ENCODE data around the gene LRRTM2. TPM values are rescaled to one million over a fixed set of nuclear protein-coding genes. Genes with fewer than 3 reads are reported as not detected.

The LRRTM2 gene
- total and polyA plus RNA-seq, 2 of the 4 experiments (the other 2 are of a cell fraction), result 0.53 to 2.0 TPM

DNA sequence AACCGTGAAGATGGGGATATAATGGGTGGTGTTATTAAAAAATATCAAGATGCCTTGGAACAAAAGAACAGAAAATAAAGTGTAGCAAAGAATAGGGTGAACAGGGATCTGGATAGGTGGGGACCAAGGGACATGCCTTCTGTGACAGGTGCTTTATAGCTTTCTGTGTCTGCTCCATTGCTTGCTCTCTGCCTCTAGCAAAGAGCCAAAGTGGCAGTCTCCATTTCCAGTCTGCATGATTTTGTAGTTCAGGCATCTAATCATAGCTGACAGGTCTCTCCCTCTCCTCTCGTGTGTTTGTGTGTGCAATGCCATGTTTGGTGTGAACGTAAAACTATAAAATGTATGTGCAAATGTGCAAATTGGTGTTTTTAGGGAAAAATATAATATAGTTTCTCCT lies 35.0 kb downstream of the LRRTM2 start:
- WGBS, 2 experiments (ENCODE audit: extremely low coverage in 2 of 2, insufficient read length in 1 of 2), result no CpG with 5 or more reads among the region's 3 CpGs

More for the DNA sequence above, 35.0 kb downstream of the LRRTM2 start:
- ChIA-PET POLR2A (ENCODE audit: unreplicated experiment) (no interaction called here), CTCF (no interaction called here)
- H3K4me3 ChIP-seq (ENCODE audit: insufficient read depth, low read depth, low read length), result no peak overlapping the region
- no peak for TF ChIP-seq MXI1 (IDR thresholded peaks at IDR 0.05; ENCODE audit: borderline replicate concordance, low read depth, low read length)
- no peak for TF ChIP-seq BHLHE40 (IDR thresholded peaks at IDR 0.05; ENCODE audit: low read depth, low read length)
- no peak for TF ChIP-seq CHD1 (IDR thresholded peaks at IDR 0.05; ENCODE audit: low read depth, low read length)
- TF ChIP-seq RFX5 (IDR thresholded peaks at IDR 0.05; ENCODE audit: low read depth, low read length), result no peak
- no peak for TF ChIP-seq FOS (IDR thresholded peaks at IDR 0.05; ENCODE audit: low read depth, low read length)
- TF ChIP-seq, protein P1, sequence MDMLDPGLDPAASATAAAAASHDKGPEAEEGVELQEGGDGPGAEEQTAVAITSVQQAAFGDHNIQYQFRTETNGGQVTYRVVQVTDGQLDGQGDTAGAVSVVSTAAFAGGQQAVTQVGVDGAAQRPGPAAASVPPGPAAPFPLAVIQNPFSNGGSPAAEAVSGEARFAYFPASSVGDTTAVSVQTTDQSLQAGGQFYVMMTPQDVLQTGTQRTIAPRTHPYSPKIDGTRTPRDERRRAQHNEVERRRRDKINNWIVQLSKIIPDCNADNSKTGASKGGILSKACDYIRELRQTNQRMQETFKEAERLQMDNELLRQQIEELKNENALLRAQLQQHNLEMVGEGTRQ (IDR thresholded peaks at IDR 0.05; ENCODE audit: low read depth, low read length), result no peak
- TF ChIP-seq RCOR1 (IDR thresholded peaks at IDR 0.05; ENCODE audit: insufficient replicate concordance, low read length), result no peak
- TF ChIP-seq NFE2L2 (IDR thresholded peaks at IDR 0.05; ENCODE audit: low read depth, low read length), result no peak
- TF ChIP-seq RAD21 (IDR thresholded peaks at IDR 0.05; ENCODE audit: low read length), result no peak
- TF ChIP-seq SMC3 (IDR thresholded peaks at IDR 0.05; ENCODE audit: low read depth, low read length), result no peak
- no peak for TF ChIP-seq POLR2A (IDR thresholded peaks at IDR 0.05; ENCODE audit: low read depth, low read length)
- TF ChIP-seq, protein P2, sequence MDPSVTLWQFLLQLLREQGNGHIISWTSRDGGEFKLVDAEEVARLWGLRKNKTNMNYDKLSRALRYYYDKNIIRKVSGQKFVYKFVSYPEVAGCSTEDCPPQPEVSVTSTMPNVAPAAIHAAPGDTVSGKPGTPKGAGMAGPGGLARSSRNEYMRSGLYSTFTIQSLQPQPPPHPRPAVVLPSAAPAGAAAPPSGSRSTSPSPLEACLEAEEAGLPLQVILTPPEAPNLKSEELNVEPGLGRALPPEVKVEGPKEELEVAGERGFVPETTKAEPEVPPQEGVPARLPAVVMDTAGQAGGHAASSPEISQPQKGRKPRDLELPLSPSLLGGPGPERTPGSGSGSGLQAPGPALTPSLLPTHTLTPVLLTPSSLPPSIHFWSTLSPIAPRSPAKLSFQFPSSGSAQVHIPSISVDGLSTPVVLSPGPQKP (IDR thresholded peaks at IDR 0.05; ENCODE audit: borderline replicate concordance, low read depth, low read length), result no peak
- no peak for TF ChIP-seq MAFK (IDR thresholded peaks at IDR 0.05; ENCODE audit: low read depth, low read length)
- H4K5ac ChIP-seq (ENCODE audit: low read depth, low read length), result no peak overlapping the region
- BruUV-seq (replicated peaks), result no TSS peak
- H2BK15ac ChIP-seq (ENCODE audit: low read depth, low read length), result no peak overlapping the region
- intact Hi-C loops (cut with micrococcal nuclease) (no loop called here), dilution Hi-C loops (cut with HindIII; ENCODE audit: low sequenced_read_pairs, unreplicated experiment) (no loop called here), in situ Hi-C loops (cut with MboI; ENCODE audit: low sequenced_read_pairs) (no loop called here)
- DNase-seq (no peak), ATAC-seq (ENCODE audit: low read depth) (no peak)
- no peak overlapping the region for H2BK120ac ChIP-seq (ENCODE audit: low read depth, low read length)
- H3K18ac ChIP-seq (ENCODE audit: low read depth, low read length), result no peak overlapping the region
- no peak overlapping the region for H3K23ac ChIP-seq (ENCODE audit: low read depth, low read length)
- H2BK20ac ChIP-seq (ENCODE audit: low read depth, low read length), result no peak overlapping the region
- H3K27me3 ChIP-seq (ENCODE audit: control insufficient read depth, insufficient read depth, low read length), result no peaks in the 10 kb centered on the region
- H4K20me1 ChIP-seq (ENCODE audit: insufficient read depth, low read length), result peaks cover 65% of the 10 kb centered on the region
- no peak overlapping the region for H2AK9ac ChIP-seq (replicated peaks; ENCODE audit: low read depth, low read length, poor library complexity)
- no peak overlapping the region for H4K8ac ChIP-seq (ENCODE audit: low read depth in 2 of 2, low read length in 2 of 2)
- no peak overlapping the region for H3K27ac ChIP-seq (ENCODE audit: insufficient read depth, low read length)
- H2BK5ac ChIP-seq (ENCODE audit: low read depth, low read length, poor library complexity, severe bottlenecking), result no peak overlapping the region
- no peak overlapping the region for H3K9ac ChIP-seq (ENCODE audit: low read depth, low read length)
- H3K79me1 ChIP-seq (ENCODE audit: low read depth in 1 of 2, low read length in 2 of 2), result peaks cover 20 to 78% of the 10 kb centered on the region in 2 experiments
- no peaks in the 10 kb centered on the region; the same call in 1 of the 2 replicates for H3K36me3 ChIP-seq (ENCODE audit: control insufficient read depth, insufficient read depth, low read length)
- H2AK5ac ChIP-seq (ENCODE audit: low read depth, low read length), result no peak overlapping the region
- no peak overlapping the region for H2AFZ ChIP-seq (replicated peaks; ENCODE audit: low read length, poor library complexity)
- H3K9me3 ChIP-seq (ENCODE audit: control insufficient read depth, insufficient read depth, low read length), result no peaks in the 10 kb centered on the region
- H3K4ac ChIP-seq (ENCODE audit: low read depth, low read length), result no peak overlapping the region
- peaks cover 15% of the 10 kb centered on the region for H3K4me1 ChIP-seq (ENCODE audit: control insufficient read depth, insufficient read depth, low read length)
- no peak overlapping the region; the same call in 1 of the 2 replicates for H3K14ac ChIP-seq (replicated peaks; ENCODE audit: low read depth, low read length)
- H3K9me1 ChIP-seq (ENCODE audit: insufficient read depth, low read length), result peaks cover 8% of the 10 kb centered on the region; the same call in 1 of the 2 replicates
- no peak overlapping the region for H3K56ac ChIP-seq (ENCODE audit: extremely low read depth, insufficient read depth, low read length)
- no peak overlapping the region for H3K4me2 ChIP-seq (ENCODE audit: low read depth, low read length)
- H4K91ac ChIP-seq (ENCODE audit: insufficient read depth, low read depth, low read length), result no peak overlapping the region
